K562 (cell line): ENCODE data around the gene GGA3. TPM values are rescaled to one million over a fixed set of nuclear protein-coding genes. Genes with fewer than 3 reads are reported as not detected.

Experiments used
- ARHGAP35 ChIP-seq: fragments of 450-650 bp; IDR thresholded peaks from 2 replicates; pipeline ENCODE4 v1.6.1; 2018; ENCODE audit not compliant: partially characterized antibody
- CC2D1A ChIP-seq: fragments of 450-650 bp; IDR thresholded peaks from 2 replicates; pipeline ENCODE4 v1.6.1; 2017; ENCODE audit warnings: mild to moderate bottlenecking
- CCAR2 ChIP-seq: fragments of 200-400 bp; formaldehyde crosslinking; IDR thresholded peaks from 2 replicates; pipeline ENCODE4 v1.6.1; 2017; ENCODE audit warnings: mild to moderate bottlenecking, low read depth, low read length
- CCNT2 ChIP-seq: IDR thresholded peaks from 2 replicates; pipeline ENCODE4 v1.6.1; 2011; ENCODE audit warnings: borderline replicate concordance, low read depth, mild to moderate bottlenecking, moderate library complexity, mixed read lengths, low read length; ENCODE audit not compliant: insufficient read length; ENCODE audit errors: extremely low read depth
- NFATC3 ChIP-seq: fragments of 450-650 bp; IDR thresholded peaks from 2 replicates; pipeline ENCODE4 v1.6.1; 2017; ENCODE audit warnings: mild to moderate bottlenecking
- NFIX ChIP-seq: fragments of 250-450 bp; sonication (Bioruptor Pico); IDR thresholded peaks from 2 replicates; pipeline ENCODE4 v1.4.0; 2020; ENCODE audit warnings: low read depth, mild to moderate bottlenecking, moderate library complexity
- SMAD4 ChIP-seq: fragments of 250-450 bp; sonication (Bioruptor Pico); conservative IDR thresholded peaks from 2 replicates; pipeline ENCODE4 v1.8.0; 2021; ENCODE audit warnings: inconsistent platforms, mild to moderate bottlenecking, moderate library complexity
- SNIP1 ChIP-seq: fragments of 450-650 bp; IDR thresholded peaks from 2 replicates; pipeline ENCODE4 v1.7.1; 2017; ENCODE audit warnings: low read depth, mild to moderate bottlenecking
- SPI1 ChIP-seq: IDR thresholded peaks from 2 replicates; pipeline ENCODE4 v1.6.1; 2011; ENCODE audit warnings: low read depth, low read length, control low read depth, borderline replicate concordance
- SREBF1 ChIP-seq: fragments of 150-350 bp; IDR thresholded peaks from 2 replicates; pipeline ENCODE4 v1.6.1; 2014; ENCODE audit warnings: antibody characterized with exemption, low read depth, low read length, borderline replicate concordance
- ZNF263 ChIP-seq: sonication (generic); formaldehyde crosslinking; IDR thresholded peaks from 2 replicates; pipeline ENCODE4 v1.8.0; 2022; ENCODE audit warnings: mild to moderate bottlenecking, missing genetic modification reagents, borderline replicate concordance
- polyA plus RNA-seq, 8 experiments: library from polyadenylated mRNA; depleted of rRNA in 4 of 8; stranded (reverse) in 5 of 8; unstranded in 3 of 8; fragments of >200 nt; fragmentation: Nextera tagmentation in 2 of 8; fragmentation: Illumina TruSeq in 1 of 8; extraction: Ambion mirVana in 2 of 8; extraction: Trizol in 1 of 8; gene quantifications; 2 replicates each; pipeline versions ENCODE4 v1.2.1 to v1.2.3, GENCODE V29; 2011 to 2014; ENCODE audit warnings: inconsistent platforms in 1 of 8, missing spikeins in 1 of 8
- total RNA-seq, 7 experiments: library from RNA; depleted of rRNA in 6 of 7; stranded (reverse); fragments of >200 nt in 6 of 7; fragmentation: Illumina TruSeq in 2 of 7; extraction: Trizol in 2 of 7; gene quantifications; 2 replicates each; pipeline versions ENCODE4 v1.2.1 to v1.2.3, GENCODE V29; 2011 to 2021; ENCODE audit warnings: low replicate concordance in 1 of 7
- TF ChIP-seq, protein P1 (sequence below): fragments of 250-450 bp; sonication (Bioruptor Pico); IDR thresholded peaks from 2 replicates; pipeline ENCODE4 v1.4.0; 2020; ENCODE audit warnings: mild to moderate bottlenecking, moderate library complexity
- TF ChIP-seq, protein P2 (sequence below): fragments of 200-400 bp; formaldehyde crosslinking; IDR thresholded peaks from 2 replicates; pipeline ENCODE4 v1.6.1; 2017; ENCODE audit warnings: mild to moderate bottlenecking, low read depth, low read length, moderate library complexity
- TF ChIP-seq, protein P3 (sequence below): sonication (generic); formaldehyde crosslinking; IDR thresholded peaks from 2 replicates; pipeline ENCODE4 v1.8.1; 2023; ENCODE audit warnings: missing genetic modification reagents, mild to moderate bottlenecking, borderline replicate concordance
- TF ChIP-seq, protein P4 (sequence below): sonication (generic); formaldehyde crosslinking; IDR thresholded peaks from 2 replicates; pipeline ENCODE4 v1.8.1; 2023; ENCODE audit warnings: mild to moderate bottlenecking, missing genetic modification reagents

Gene GGA3
- total and polyA plus RNA-seq, 9 of the 15 experiments (the other 6 are each of a cell fraction or from before 2014, with no cell fraction given), result 5.7 to 64.9 (median 25.4) TPM

DNA sequence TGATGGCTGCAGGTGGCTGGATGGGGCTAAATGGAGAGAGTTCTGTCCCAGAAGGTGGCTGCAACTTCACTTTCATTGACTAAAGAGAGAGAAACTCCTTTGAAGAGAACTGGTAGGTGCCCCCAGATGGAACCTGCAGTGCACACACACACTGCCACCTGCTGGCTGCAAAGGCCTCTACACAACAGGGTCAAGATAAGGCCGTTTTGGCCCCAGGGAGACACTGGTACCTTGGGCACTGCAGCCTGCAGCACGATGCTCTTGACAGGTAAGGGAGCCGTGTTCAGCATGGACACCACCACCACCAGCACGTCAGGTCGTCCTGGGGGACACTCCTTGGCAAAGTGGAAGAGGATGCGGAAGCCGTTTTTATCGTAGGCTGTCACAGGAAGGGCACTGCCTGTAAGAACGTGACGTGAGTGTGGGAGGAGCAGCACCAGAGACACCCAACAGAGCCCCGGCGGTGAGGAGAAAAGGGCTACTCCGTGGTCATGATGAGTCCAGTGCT is 22.7 kb downstream of the GGA3 start (continued):
- TF ChIP-seq, protein P1, sequence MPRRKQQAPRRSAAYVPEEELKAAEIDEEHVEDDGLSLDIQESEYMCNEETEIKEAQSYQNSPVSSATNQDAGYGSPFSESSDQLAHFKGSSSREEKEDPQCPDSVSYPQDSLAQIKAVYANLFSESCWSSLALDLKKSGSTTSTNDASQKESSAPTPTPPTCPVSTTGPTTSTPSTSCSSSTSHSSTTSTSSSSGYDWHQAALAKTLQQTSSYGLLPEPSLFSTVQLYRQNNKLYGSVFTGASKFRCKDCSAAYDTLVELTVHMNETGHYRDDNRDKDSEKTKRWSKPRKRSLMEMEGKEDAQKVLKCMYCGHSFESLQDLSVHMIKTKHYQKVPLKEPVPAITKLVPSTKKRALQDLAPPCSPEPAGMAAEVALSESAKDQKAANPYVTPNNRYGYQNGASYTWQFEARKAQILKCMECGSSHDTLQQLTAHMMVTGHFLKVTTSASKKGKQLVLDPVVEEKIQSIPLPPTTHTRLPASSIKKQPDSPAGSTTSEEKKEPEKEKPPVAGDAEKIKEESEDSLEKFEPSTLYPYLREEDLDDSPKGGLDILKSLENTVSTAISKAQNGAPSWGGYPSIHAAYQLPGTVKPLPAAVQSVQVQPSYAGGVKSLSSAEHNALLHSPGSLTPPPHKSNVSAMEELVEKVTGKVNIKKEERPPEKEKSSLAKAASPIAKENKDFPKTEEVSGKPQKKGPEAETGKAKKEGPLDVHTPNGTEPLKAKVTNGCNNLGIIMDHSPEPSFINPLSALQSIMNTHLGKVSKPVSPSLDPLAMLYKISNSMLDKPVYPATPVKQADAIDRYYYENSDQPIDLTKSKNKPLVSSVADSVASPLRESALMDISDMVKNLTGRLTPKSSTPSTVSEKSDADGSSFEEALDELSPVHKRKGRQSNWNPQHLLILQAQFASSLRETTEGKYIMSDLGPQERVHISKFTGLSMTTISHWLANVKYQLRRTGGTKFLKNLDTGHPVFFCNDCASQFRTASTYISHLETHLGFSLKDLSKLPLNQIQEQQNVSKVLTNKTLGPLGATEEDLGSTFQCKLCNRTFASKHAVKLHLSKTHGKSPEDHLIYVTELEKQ, result no peak
- 0 out of 2 replicates have a peak, but pooled peaks have one; percentile 28 for TF ChIP-seq CC2D1A
- TF ChIP-seq, protein P2, sequence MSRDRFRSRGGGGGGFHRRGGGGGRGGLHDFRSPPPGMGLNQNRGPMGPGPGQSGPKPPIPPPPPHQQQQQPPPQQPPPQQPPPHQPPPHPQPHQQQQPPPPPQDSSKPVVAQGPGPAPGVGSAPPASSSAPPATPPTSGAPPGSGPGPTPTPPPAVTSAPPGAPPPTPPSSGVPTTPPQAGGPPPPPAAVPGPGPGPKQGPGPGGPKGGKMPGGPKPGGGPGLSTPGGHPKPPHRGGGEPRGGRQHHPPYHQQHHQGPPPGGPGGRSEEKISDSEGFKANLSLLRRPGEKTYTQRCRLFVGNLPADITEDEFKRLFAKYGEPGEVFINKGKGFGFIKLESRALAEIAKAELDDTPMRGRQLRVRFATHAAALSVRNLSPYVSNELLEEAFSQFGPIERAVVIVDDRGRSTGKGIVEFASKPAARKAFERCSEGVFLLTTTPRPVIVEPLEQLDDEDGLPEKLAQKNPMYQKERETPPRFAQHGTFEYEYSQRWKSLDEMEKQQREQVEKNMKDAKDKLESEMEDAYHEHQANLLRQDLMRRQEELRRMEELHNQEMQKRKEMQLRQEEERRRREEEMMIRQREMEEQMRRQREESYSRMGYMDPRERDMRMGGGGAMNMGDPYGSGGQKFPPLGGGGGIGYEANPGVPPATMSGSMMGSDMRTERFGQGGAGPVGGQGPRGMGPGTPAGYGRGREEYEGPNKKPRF, result no peak
- TF ChIP-seq CCAR2, result no peak
- no peak for TF ChIP-seq SMAD4
- no peak for TF ChIP-seq SPI1
- TF ChIP-seq, protein P3, sequence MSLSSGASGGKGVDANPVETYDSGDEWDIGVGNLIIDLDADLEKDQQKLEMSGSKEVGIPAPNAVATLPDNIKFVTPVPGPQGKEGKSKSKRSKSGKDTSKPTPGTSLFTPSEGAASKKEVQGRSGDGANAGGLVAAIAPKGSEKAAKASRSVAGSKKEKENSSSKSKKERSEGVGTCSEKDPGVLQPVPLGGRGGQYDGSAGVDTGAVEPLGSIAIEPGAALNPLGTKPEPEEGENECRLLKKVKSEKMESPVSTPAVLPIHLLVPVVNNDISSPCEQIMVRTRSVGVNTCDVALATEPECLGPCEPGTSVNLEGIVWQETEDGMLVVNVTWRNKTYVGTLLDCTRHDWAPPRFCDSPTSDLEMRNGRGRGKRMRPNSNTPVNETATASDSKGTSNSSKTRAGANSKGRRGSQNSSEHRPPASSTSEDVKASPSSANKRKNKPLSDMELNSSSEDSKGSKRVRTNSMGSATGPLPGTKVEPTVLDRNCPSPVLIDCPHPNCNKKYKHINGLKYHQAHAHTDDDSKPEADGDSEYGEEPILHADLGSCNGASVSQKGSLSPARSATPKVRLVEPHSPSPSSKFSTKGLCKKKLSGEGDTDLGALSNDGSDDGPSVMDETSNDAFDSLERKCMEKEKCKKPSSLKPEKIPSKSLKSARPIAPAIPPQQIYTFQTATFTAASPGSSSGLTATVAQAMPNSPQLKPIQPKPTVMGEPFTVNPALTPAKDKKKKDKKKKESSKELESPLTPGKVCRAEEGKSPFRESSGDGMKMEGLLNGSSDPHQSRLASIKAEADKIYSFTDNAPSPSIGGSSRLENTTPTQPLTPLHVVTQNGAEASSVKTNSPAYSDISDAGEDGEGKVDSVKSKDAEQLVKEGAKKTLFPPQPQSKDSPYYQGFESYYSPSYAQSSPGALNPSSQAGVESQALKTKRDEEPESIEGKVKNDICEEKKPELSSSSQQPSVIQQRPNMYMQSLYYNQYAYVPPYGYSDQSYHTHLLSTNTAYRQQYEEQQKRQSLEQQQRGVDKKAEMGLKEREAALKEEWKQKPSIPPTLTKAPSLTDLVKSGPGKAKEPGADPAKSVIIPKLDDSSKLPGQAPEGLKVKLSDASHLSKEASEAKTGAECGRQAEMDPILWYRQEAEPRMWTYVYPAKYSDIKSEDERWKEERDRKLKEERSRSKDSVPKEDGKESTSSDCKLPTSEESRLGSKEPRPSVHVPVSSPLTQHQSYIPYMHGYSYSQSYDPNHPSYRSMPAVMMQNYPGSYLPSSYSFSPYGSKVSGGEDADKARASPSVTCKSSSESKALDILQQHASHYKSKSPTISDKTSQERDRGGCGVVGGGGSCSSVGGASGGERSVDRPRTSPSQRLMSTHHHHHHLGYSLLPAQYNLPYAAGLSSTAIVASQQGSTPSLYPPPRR, result peak; percentile 48; the same call in 1 of the 2 replicates
- no peak for TF ChIP-seq NFIX (CRISPR knock-in tag)
- TF ChIP-seq CCNT2, result no peak
- TF ChIP-seq ARHGAP35, result no peak
- TF ChIP-seq ZNF263 (CRISPR knock-in tag), result peak; percentile 20; the same call in 1 of the 2 replicates
- no peak for TF ChIP-seq SNIP1
- TF ChIP-seq, protein P4, sequence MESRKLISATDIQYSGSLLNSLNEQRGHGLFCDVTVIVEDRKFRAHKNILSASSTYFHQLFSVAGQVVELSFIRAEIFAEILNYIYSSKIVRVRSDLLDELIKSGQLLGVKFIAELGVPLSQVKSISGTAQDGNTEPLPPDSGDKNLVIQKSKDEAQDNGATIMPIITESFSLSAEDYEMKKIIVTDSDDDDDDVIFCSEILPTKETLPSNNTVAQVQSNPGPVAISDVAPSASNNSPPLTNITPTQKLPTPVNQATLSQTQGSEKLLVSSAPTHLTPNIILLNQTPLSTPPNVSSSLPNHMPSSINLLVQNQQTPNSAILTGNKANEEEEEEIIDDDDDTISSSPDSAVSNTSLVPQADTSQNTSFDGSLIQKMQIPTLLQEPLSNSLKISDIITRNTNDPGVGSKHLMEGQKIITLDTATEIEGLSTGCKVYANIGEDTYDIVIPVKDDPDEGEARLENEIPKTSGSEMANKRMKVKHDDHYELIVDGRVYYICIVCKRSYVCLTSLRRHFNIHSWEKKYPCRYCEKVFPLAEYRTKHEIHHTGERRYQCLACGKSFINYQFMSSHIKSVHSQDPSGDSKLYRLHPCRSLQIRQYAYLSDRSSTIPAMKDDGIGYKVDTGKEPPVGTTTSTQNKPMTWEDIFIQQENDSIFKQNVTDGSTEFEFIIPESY (CRISPR knock-in tag), result no peak
- TF ChIP-seq SREBF1, result no peak
- no peak for TF ChIP-seq NFATC3
